ENCODE results near the gene ASPG.

GRCh38 chr14:104105822-104106470 is 20.4 kb downstream of the ASPG start:
- TF ChIP-seq CTCF (CRISPR knock-in tag; IDR thresholded peaks at IDR 0.05) (no peak), EP300 (IDR thresholded peaks at IDR 0.05; ENCODE audit: low read depth in 2 of 2, low read length in 2 of 2) (no peak), EP300 (CRISPR knock-in tag; IDR thresholded peaks at IDR 0.05; ENCODE audit: borderline replicate concordance) (no peak), TEF (CRISPR knock-in tag; IDR thresholded peaks at IDR 0.05) (no peak), SCMH1 (CRISPR knock-in tag; IDR thresholded peaks at IDR 0.05; ENCODE audit: borderline replicate concordance) (no peak), ZC3H13 (CRISPR knock-in tag; IDR thresholded peaks at IDR 0.05) (no peak), NR2F1 (CRISPR knock-in tag; IDR thresholded peaks at IDR 0.05) (no peak)

All from HepG2 (cell line).